Activated CD4-positive, alpha-beta memory T cell treated with anti-CD3 and anti-CD28 coated beads for 36 hours (primary cell): ENCODE results near the gene IKZF1. TPM values are rescaled to one million over a fixed set of nuclear protein-coding genes. Genes with fewer than 3 reads are reported as not detected.

Experiments used
- CTCF ChIA-PET: fragments of 350-600 bp; sonication (Branson Sonifier 250); formaldehyde crosslinking; loops from one replicate; lab custom pipeline; 2021; ENCODE audit warnings: antibody characterized with exemption, inconsistent platforms; lab: Charles Lee
- POLR2A ChIA-PET: fragments of 350-600 bp; sonication (Branson Sonifier 250); formaldehyde crosslinking; loops from one replicate; lab custom pipeline; 2021; ENCODE audit warnings: antibody characterized with exemption; lab: Charles Lee
- DNase-seq: peaks from one replicate; pipeline ENCODE4 v3.0.0-alpha.2; 2020
- H3K27ac Mint-ChIP-seq: one replicate; pipeline ENCODE4 v1.8.0; 2021; ENCODE audit warnings: mixed read lengths
- H3K27me3 Mint-ChIP-seq: one replicate; pipeline ENCODE4 v1.8.0; 2021; ENCODE audit warnings: mixed read lengths
- H3K36me3 Mint-ChIP-seq: one replicate; pipeline ENCODE4 v1.8.0; 2021; ENCODE audit warnings: mixed read lengths
- H3K4me1 Mint-ChIP-seq: one replicate; pipeline ENCODE4 v1.8.0; 2021; ENCODE audit warnings: low read depth, mixed read lengths
- H3K4me3 Mint-ChIP-seq: one replicate; pipeline ENCODE4 v1.8.0; 2021; ENCODE audit warnings: mild to moderate bottlenecking, mixed read lengths
- H3K9me3 Mint-ChIP-seq: one replicate; pipeline ENCODE4 v1.8.0; 2021; ENCODE audit warnings: mixed read lengths
- intact Hi-C: fragments of 100-400 bp; cut with micrococcal nuclease; formaldehyde crosslinking; loops from one replicate; pipeline ENCODE4 v1.15.1; 2023
- total RNA-seq, 2 experiments: library from RNA; stranded (reverse); gene quantifications; one replicate each; pipeline ENCODE4 v1.2.3, GENCODE V29; 2021

The IKZF1 gene
- total RNA-seq, 2 experiments from 2014 or later: 207 to 216 TPM

DNA sequence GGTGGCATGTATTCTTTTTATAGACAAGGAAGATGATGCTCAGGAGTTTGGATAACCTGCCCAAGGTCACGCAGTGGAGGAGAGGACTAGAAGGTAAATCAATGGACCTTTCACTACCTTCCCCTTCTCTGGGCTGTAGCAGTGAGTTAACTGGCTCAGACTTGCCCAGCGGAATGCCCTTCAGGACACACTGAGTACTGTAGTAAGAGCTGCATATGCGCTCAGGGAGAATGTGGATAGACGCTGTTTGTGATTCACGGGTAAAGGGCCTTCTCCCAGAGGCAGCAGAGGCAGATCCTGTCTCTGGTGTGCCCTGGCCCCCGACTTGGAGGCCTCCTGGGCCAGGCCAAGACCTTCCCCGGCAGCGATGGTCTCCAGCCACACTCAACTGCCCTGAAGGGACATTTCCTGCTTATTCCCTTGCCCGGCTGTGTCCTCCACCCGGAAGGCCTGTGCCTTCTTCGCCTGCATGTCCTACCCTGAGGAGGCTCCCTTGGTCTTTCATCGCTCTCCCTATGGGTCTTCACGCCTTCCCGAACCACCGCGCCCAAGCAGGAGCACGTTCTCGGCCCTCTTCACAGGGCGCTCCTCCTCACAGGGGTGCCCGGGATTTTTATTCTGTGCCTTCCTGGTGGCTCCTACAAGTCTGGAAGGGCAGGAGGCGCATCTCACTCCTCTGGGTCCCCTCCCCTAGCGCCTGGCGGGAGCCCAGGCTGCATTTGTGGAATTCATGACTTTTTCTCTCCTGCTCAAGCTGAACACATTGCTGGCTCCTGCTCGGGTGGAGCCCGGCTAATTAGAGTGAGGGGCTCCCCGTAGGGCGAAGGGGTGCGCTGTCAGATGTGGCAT, 1.8 kb upstream of the IKZF1 start:
- Mint-ChIP-seq H3K27me3 (no peaks in the 10 kb centered on the region), H3K27ac (peak overlapping the region; percentile 86), H3K4me3 (peak overlapping the region; percentile 81), H3K9me3 (no peaks in the 10 kb centered on the region), H3K36me3 (peaks cover 28% of the 10 kb centered on the region), H3K4me1 (peaks cover 41% of the 10 kb centered on the region)
- DNase-seq: no peak
- intact Hi-C loops: loop anchor here (1.0 kb wide), 1 partner anchor 9 kb away; no protein-coding TSS in a partner anchor
- CTCF ChIA-PET: interaction anchor here (1.0 to 14.8 kb wide), 4 partner anchors 10 to 115 kb away, joined by 3 to 159 read pairs (median 3); no protein-coding TSS in a partner anchor
- POLR2A ChIA-PET: interaction anchor here (1.0 to 19.6 kb wide), 4 partner anchors 11 to 36 kb away, joined by 3 to 217 read pairs (median 69); no protein-coding TSS in a partner anchor

- peaks cover 44% of the 10 kb centered on the region for H3K4me1 Mint-ChIP-seq
- CTCF ChIA-PET: interaction anchor here (1.0 to 14.8 kb wide), 6 partner anchors 11 to 115 kb away, joined by 3 to 159 read pairs (median 3); no protein-coding TSS in a partner anchor
- intact Hi-C loops: no loop called here
Measured at GRCh38 chr7:50303335-50304128, 984 bp upstream of the IKZF1 start.

GRCh38 chr7:50304911-50305582, 531 bp downstream of the IKZF1 start:
- H3K4me1 Mint-ChIP-seq: peaks cover 39% of the 10 kb centered on the region
- H3K27me3 Mint-ChIP-seq: no peaks in the 10 kb centered on the region
- DNase-seq: peak; percentile 73
- ChIA-PET POLR2A (interaction anchor here (0.8 to 19.6 kb wide), 16 partner anchors 11 to 99 kb away, joined by 3 to 217 read pairs (median 5); no protein-coding TSS in a partner anchor), CTCF (interaction anchor here (0.7 to 14.8 kb wide), 18 partner anchors 8 to 185 kb away, joined by 3 to 159 read pairs (median 4); no protein-coding TSS in a partner anchor)
- H3K4me3 Mint-ChIP-seq: peak overlapping the region; percentile 86
- peak overlapping the region; percentile 94 for H3K27ac Mint-ChIP-seq
- no peaks in the 10 kb centered on the region for H3K9me3 Mint-ChIP-seq
- peaks cover 50% of the 10 kb centered on the region for H3K36me3 Mint-ChIP-seq
- intact Hi-C loops: loop anchor here (1.0 kb wide), 1 partner anchor 38 kb away; no protein-coding TSS in a partner anchor

More at GRCh38 chr7:50303335-50304128, 984 bp upstream of the IKZF1 start:
- Mint-ChIP-seq H3K36me3 (peaks cover 36% of the 10 kb centered on the region), H3K27ac (peak overlapping the region; percentile 86), H3K4me3 (peak overlapping the region; percentile 81), H3K27me3 (no peaks in the 10 kb centered on the region), H3K9me3 (no peaks in the 10 kb centered on the region)
- POLR2A ChIA-PET: interaction anchor here (1.0 to 19.6 kb wide), 10 partner anchors 12 to 98 kb away, joined by 3 to 217 read pairs (median 8); no protein-coding TSS in a partner anchor
- peak; percentile 61 for DNase-seq

DNA sequence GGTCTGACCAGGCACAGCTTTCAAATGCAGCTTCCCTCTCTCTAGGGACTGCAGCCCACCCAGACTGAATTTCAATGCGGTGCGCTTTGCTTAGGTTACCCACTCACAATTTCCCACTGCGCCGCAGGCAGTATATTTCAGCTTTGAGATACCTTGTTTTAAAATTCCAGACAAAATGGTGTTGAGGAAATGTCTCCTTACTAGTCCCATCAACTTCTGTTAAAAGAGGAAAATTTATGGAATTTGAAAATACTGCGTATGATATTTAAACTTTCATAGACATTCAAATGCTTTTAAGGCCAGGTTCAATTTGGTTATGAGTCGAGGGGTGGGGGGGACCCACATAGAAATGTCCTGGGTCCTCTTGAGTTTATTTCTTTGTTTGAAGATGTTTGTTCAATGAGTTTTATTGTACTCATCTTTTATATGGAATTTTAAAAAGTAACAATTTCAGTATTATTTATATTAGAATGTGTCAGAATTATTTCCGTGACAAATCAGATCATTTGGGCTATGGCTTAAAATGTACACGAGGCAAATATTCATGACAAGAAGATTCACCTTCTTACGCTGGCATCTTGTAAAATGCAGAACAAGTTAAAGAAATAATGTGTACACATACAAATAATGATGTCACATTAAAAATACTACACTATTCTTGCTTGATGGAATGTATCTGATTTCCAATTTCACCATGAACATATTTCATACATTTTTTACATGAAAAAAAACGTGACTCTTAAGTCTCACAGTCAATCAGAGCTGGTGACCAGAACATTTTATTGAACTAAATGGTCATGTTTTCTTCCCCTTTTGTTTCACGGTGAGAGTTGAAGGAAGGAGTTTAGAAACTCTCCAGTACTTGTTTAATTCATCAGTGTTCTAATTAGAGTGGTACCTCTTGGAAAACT, 1.3 kb downstream of the IKZF1 start:
- Mint-ChIP-seq H3K27ac (peak overlapping the region; percentile 94), H3K9me3 (no peaks in the 10 kb centered on the region), H3K4me3 (peak overlapping the region; percentile 86), H3K27me3 (no peaks in the 10 kb centered on the region), H3K4me1 (peaks cover 32% of the 10 kb centered on the region), H3K36me3 (peaks cover 58% of the 10 kb centered on the region)
- POLR2A ChIA-PET: interaction anchor here (0.8 to 19.6 kb wide), 15 partner anchors 12 to 100 kb away, joined by 3 to 217 read pairs (median 7); no protein-coding TSS in a partner anchor
- no peak for DNase-seq
- CTCF ChIA-PET: interaction anchor here (0.7 to 14.8 kb wide), 15 partner anchors 12 to 186 kb away, joined by 3 to 159 read pairs (median 4); no protein-coding TSS in a partner anchor
- intact Hi-C loops: loop anchor here (1.0 kb wide), 1 partner anchor 39 kb away; no protein-coding TSS in a partner anchor

GRCh38 chr7:50306494-50307367, 2.2 kb downstream of the IKZF1 start:
- DNase-seq: no peak
- Mint-ChIP-seq H3K4me3 (peak overlapping the region; percentile 86), H3K4me1 (peaks cover 29% of the 10 kb centered on the region), H3K27ac (peak overlapping the region; percentile 94), H3K9me3 (no peaks in the 10 kb centered on the region), H3K27me3 (no peaks in the 10 kb centered on the region), H3K36me3 (peaks cover 65% of the 10 kb centered on the region)
- ChIA-PET POLR2A (interaction anchor here (0.8 to 19.6 kb wide), 12 partner anchors 11 to 100 kb away, joined by 3 to 217 read pairs (median 35); no protein-coding TSS in a partner anchor), CTCF (interaction anchor here (1.1 to 14.8 kb wide), 11 partner anchors 11 to 164 kb away, joined by 3 to 159 read pairs (median 6); no protein-coding TSS in a partner anchor)
- intact Hi-C loops: loop anchor here (1.0 kb wide), 1 partner anchor 100 kb away; no protein-coding TSS in a partner anchor

DNA sequence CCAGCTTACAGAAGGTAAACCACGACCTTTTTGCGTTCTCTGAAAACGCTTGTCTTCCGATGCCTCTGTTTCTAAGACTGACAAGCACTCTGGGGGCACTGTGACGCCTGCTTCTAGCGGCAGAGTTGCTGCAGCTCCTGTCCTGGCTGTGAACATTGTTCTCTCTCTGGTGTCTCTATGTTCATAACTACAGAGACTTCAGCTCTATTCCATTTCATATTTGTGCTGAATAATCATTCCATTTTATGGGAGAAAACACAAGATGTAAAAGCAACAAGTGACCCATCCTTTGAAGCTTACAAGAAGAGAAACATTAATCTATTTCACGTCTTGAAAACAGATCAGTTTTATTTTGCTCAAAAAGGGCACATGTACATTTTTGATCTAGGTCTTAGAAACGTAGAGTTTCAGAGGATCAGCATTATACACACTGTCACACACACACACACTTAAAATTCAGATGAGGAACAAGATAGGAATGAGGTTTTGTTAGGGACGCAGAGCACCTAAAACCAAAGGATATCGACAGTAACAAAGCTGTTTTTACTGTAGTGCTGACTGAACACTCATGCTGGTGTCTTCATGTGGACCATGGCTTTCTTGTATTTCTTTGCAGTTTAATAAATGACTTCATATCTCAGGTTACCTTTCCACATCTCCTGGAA, 3.0 kb downstream of the IKZF1 start:
- POLR2A ChIA-PET: interaction anchor here (0.8 to 19.6 kb wide), 13 partner anchors 10 to 101 kb away, joined by 3 to 217 read pairs (median 34); no protein-coding TSS in a partner anchor
- Mint-ChIP-seq H3K9me3 (no peaks in the 10 kb centered on the region), H3K27ac (peak overlapping the region; percentile 94), H3K4me1 (peaks cover 29% of the 10 kb centered on the region), H3K36me3 (peaks cover 72% of the 10 kb centered on the region), H3K4me3 (peak overlapping the region; percentile 86), H3K27me3 (no peaks in the 10 kb centered on the region)
- CTCF ChIA-PET: interaction anchor here (0.8 to 14.8 kb wide), 13 partner anchors 11 to 165 kb away, joined by 3 to 159 read pairs (median 5); no protein-coding TSS in a partner anchor
- intact Hi-C loops: loop anchor here (1.0 to 2.0 kb wide), 5 partner anchors 25 to 159 kb away; no protein-coding TSS in a partner anchor
- DNase-seq: peak; percentile 72

DNA sequence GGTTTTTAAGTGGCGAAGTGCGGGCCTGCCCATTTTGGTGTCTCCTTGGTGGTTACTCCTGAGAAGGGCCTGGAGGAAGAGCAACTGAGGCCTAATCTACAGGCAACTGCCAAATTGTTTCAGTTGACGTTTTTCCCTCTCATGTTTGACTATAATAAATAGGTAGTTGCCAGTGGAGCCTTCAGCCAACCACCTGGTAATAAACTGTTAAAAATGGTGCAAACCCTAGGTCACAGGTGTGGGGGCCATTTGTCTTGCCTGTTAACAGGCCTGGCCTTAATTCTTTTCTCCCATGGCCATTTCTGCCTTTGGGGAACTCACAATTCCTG, 3.7 kb downstream of the IKZF1 start:
- Mint-ChIP-seq H3K4me1 (peaks cover 29% of the 10 kb centered on the region), H3K9me3 (no peaks in the 10 kb centered on the region), H3K36me3 (peaks cover 78% of the 10 kb centered on the region), H3K27me3 (no peaks in the 10 kb centered on the region), H3K4me3 (peak overlapping the region; percentile 86), H3K27ac (peak overlapping the region; percentile 94)
- no peak for DNase-seq
- CTCF ChIA-PET: interaction anchor here (0.8 to 14.8 kb wide), 12 partner anchors 10 to 166 kb away, joined by 3 to 159 read pairs (median 5); no protein-coding TSS in a partner anchor
- intact Hi-C loops: loop anchor here (1.0 to 2.0 kb wide), 4 partner anchors 24 to 159 kb away; no protein-coding TSS in a partner anchor
- POLR2A ChIA-PET: interaction anchor here (0.9 to 19.6 kb wide), 13 partner anchors 10 to 101 kb away, joined by 3 to 217 read pairs (median 34); no protein-coding TSS in a partner anchor

- intact Hi-C loops: loop anchor here (1.0 to 2.0 kb wide), 6 partner anchors 9 to 160 kb away; no protein-coding TSS in a partner anchor
- Mint-ChIP-seq H3K9me3 (no peaks in the 10 kb centered on the region), H3K4me3 (peak overlapping the region; percentile 86), H3K4me1 (peaks cover 32% of the 10 kb centered on the region), H3K27me3 (no peaks in the 10 kb centered on the region), H3K36me3 (peaks cover 84% of the 10 kb centered on the region), H3K27ac (peak overlapping the region; percentile 94)
- CTCF ChIA-PET: interaction anchor here (1.0 to 14.8 kb wide), 17 partner anchors 9 to 166 kb away, joined by 3 to 159 read pairs (median 6); no protein-coding TSS in a partner anchor
- POLR2A ChIA-PET: interaction anchor here (1.0 to 19.6 kb wide), 14 partner anchors 9 to 141 kb away, joined by 3 to 217 read pairs (median 32); partner anchors contain the start of gene FIGNL1
- DNase-seq: peak; percentile 60
Measured at GRCh38 chr7:50308532-50309385, 4.2 kb downstream of the IKZF1 start.
